HG03135 (cell line): ENCODE measurements around the gene SMARCD2.
"Not testable (repeated sequence)": the region's sequence is repeated elsewhere in the genome, so short reads cannot be mapped to it uniquely, and the experiment has no call there.

Experiments
- ATAC-seq: cut with Tn5 transposase; IDR thresholded peaks from one replicate; pipeline ENCODE4 v1.9.1; 2021; ENCODE audit warnings: mild to moderate bottlenecking, moderate library complexity; ENCODE audit not compliant: unreplicated experiment

The SMARCD2 gene

DNA sequence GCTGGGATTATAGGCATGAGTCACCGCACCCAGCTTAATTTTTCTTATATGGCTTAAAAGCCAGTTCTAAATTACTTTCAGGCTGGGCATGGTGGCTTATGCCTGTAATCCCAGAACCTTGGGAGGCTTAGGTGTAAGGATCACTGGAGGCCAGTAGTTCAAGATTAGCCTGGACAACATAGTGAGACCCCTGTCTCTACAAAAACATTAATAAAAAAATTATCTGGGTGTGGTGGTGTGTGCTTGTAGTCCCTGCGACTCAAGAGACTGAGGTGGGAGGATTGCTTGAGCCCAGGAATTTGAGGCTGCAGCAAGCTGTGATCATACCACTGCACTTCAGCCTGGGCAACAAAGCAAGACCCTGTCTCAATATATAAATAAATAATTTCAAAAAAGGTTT lies 10.8 kb upstream of the SMARCD2 start:
- ATAC-seq: no peak

GRCh38 chr17:63850401-63850800 lies 7.9 kb upstream of the SMARCD2 start:
- ATAC-seq: no peak

DNA sequence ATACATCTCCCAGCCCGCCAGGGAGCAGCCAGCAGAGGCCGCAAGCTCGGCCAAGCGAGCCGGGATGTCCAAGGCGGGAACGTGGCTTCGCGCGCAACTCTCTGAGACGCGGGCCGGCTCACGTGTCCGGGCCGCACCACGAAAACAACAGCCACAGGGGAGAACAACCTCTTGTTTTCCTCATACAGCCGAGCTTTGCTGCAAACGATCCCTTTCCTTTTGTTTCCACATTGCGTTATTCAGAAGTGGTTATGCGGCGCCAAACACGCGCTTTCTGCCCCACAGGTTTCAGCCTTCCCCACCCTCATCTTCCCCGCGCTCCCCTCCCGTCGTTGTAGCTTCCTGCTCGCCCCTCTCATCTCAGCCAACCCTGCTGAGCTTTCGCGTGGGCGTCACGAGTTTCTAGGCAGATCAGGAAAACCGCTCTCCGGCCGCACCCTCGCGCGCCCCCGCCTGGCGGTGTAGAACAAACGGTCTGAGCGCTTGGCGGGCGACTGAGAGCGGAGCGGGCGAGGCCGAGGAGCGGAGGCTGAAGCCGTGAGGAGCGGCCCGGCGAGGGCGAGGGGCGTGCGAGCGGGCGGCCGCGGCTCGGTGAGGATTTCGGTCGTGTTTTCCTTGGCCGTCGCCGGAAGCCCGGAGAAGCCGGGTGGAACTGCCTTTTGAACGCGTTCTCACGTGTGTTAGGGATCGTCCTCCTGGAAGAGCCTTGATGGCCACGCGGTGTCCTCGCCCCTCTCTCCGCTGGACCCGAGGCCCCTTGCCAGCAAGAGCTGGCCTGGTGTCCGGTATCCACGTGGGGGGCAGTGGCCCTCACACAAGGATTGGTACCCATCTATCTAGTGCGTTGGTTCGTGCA lies 6.6 kb upstream of the SMARCD2 start:
- peak; percentile 87 for ATAC-seq

GRCh38 chr17:63847525-63848249 lies 5.2 kb upstream of the SMARCD2 start:
- ATAC-seq: no peak

DNA sequence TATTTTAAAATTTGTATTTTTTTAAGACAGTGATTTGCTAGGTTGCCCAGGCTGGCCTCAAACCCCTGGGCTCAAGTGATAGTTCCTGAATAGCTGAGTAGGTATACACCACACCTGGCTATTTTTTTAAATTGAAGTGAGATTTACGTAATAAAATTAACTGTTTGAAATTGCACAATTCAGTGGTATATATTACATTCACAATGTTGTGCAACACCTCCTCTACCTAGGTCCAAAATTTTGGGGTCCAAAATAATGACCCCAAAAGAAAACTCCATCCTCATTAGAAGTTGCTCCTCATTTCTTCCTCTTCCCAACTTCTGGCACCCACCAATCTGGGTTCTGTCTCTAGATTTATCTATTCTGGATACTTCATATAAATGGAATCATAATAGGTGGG lies 3.0 kb upstream of the SMARCD2 start:
- ATAC-seq: no peak

GRCh38 chr17:63843910-63844677 lies 1.6 kb upstream of the SMARCD2 start:
- no peak for ATAC-seq

DNA sequence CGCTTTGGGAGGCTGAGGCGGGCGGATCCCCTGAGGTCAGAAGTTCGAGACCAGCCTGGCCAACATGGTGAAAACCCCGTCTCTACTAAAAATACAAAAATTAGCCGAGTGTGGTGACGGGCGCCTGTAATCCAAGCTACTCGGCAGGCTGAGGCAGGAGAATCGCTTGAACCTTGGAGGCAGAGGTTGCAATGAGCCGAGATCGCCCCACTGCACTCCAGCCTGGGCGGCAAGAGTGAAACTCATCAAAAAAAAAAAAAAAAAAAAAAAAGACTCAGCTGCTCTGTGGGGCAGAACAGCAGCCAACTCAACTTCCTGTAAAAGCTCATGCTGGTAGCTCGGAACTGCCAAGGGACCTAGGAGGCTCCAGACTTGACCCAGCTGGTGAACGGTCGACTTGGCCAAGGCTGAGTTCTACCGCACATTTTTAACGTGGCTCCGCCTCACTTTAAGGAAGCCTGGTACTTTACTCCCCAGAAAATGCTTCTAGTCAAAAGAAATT lies 953 bp upstream of the SMARCD2 start:
- ATAC-seq: not testable (repeated sequence)

DNA sequence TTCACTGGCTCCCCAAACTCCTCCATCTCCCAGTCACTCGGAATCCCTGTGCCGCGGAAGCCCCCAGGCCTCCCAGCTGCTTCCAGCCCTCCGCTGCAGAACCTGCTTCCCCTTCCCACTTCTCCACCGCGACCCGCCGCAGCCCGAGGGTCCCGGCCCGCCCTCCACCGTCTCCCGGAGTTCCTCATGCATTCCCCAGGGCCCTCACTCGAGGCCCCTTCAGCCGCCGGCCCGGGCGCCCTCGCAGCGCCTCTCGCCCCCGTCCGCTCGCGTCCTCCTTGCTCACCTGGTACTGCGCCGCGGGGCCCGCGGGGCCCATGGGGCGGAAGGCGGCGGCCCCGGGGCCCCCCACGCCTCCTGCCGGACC lies 329 bp downstream of the SMARCD2 start:
- ATAC-seq: peak; percentile 33

- ATAC-seq: no peak
These were observed 924 bp downstream of the SMARCD2 start for GRCh38 chr17:63841350-63842172.

DNA sequence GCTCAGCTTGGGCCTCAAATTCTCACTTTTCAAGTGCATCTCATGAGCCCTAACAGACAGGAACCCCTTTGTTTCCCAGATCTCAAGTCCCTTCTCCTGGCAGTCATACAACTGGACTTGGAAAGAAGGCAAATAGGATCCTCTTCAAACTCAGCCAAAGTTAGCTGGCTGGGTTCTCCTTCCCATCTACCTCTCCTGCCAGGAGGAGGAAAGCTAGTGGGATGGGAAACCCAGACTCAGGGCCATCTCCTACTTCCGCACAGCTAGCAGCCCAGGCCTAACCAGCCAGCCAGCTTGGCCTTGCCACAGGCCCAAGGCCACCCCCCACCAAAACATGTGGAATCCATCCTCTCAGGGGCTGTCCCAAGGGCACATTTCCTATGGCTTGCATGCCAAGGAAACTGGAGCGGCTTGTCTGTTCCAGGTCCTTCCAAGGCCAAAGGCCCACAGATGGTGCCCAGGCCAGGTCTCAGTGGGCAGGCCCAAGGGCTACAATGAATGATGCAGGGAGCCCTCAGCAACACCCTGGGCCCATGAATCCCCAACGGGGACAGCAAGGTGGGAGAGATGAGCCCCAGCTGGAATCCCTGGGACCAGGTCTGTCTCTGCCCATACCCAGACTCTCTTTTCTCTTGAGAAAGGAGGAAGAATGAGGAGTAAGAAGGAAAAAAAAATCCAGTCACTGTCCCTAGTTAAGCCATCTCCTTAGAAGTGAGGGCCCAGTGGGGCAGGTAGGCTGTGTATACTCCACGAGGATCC lies 1.7 kb downstream of the SMARCD2 start:
- no peak for ATAC-seq

GRCh38 chr17:63838631-63839171 lies 3.8 kb downstream of the SMARCD2 start:
- ATAC-seq: no peak

GRCh38 chr17:63837962-63838600 lies 4.4 kb downstream of the SMARCD2 start:
- no peak for ATAC-seq

DNA sequence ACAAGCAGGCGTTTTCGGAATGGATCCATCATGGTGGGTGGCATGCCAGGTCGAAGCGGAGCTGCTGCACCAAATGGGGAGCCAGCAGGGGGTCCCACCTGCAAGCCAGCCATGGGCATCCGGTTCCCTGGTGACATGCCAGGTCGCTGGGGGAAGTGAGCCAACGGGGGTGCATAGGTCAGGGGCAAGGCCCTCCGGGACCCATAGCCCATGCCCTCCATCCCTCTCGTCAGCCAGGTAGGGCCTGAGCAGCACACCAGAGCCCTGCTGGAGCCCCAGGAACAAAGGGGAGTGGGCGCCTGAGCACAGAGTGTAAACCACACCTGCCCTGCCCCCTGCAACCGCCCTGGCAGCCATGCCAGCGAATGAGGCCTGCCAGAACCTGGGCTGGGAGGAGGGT lies 5.0 kb downstream of the SMARCD2 start:
- ATAC-seq: no peak

GRCh38 chr17:63836811-63837210 lies 5.7 kb downstream of the SMARCD2 start:
- no peak for ATAC-seq

GRCh38 chr17:63835167-63835720 lies 7.2 kb downstream of the SMARCD2 start:
- no peak for ATAC-seq

DNA sequence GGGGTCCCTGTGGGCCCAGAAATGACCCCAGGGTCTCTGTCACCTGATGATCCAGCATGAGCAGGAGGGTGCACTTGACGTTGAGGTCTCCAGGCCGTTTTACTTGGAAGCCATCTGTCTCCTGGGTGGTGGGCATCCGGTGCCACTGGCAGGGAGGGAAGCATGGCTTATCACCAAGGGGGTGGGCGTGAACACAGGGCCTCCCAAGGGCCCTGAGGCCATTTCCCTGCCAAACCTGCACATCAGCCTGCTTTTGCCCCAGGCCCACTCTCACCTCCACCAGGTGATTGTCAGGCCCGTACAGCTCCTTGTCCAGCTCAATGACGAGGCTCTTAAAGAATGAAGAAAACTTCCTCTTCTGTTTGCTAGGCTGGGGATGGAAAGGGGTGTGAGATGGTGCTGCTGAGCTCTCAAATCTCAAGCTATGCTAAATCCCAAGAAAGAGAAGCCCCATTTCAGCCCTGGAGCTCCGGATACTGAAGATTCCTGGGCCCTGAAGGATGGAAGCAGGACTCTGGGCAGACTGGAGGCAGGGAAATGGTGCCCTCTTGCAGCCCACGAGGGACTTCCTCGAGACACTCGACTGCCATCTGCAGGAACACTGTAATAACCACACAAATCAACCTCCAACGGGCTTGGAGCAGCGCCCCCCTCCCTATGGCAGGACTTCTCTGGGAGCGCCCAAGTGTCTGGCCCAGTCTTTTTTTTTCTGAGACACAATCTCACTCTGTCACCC lies 7.9 kb downstream of the SMARCD2 start:
- no peak for ATAC-seq

GRCh38 chr17:63833741-63834373 lies 8.6 kb downstream of the SMARCD2 start:
- ATAC-seq: no peak
